Fibroblast of lung (primary cell): Measurements from ENCODE around the gene ATRIP.

Source experiments
- CTCF ChIP-seq, 2 donors: IDR thresholded peaks in 1 of 2; conservative IDR thresholded peaks in 1 of 2; 1 replicate in 1 of 2; 2 replicates in 1 of 2; pipeline ENCODE4 v1.5.1; 2011 to 2012; ENCODE audit warnings: low read length in 2 of 2, control low read depth in 1 of 2, inconsistent platforms in 1 of 2, low read depth in 1 of 2, mild to moderate bottlenecking in 1 of 2
- EZH2 ChIP-seq: IDR thresholded peaks from 2 replicates; pipeline ENCODE4 v1.5.1; 2012; ENCODE audit warnings: low read length, control low read depth, mild to moderate bottlenecking; ENCODE audit errors: missing control alignments

GRCh38 chr3:48459773-48460516 is 13.4 kb downstream of the ATRIP start:
- no peak for TF ChIP-seq CTCF (conservative IDR thresholded peaks at IDR 0.05 in 1 of 2, IDR thresholded peaks at IDR 0.05 in 1 of 2; ENCODE audit: low read depth in 1 of 2, low read length in 2 of 2)
- no peak for TF ChIP-seq EZH2
